Endothelial cell of umbilical vein (primary cell): ENCODE results near the gene NSUN4. TPM values are rescaled to one million over a fixed set of nuclear protein-coding genes. Genes with fewer than 3 reads are reported as not detected.

Experiments used
- BruUV-seq: library from RNA; stranded (reverse); fragments of 400-500 nt; replicated peaks from 2 replicates; lab custom pipeline; 2021; lab: Mats Ljungman, UMichigan
- CTCF ChIA-PET: fragments of 300-600, 350-600 bp; sonication (Branson Sonifier 250); formaldehyde crosslinking; loops from one replicate; lab custom pipeline; 2021; ENCODE audit warnings: antibody characterized with exemption, inconsistent platforms; lab: Charles Lee
- POLR2A ChIA-PET: fragments of 300-600, 350-600 bp; sonication (Branson Sonifier 250); formaldehyde crosslinking; loops from one replicate; lab custom pipeline; 2021; ENCODE audit warnings: antibody characterized with exemption, inconsistent platforms; lab: Charles Lee
- DNase-seq: peaks from one replicate; pipeline ENCODE4 v3.0.0-alpha.2; 2011; ENCODE audit warnings: low read depth, low spot score
- FAIRE-seq: peaks from 2 replicates; lab custom pipeline; 2011; peaks lifted over from hg19 to GRCh38; lab: Jason Lieb, UNC
- H2AFZ ChIP-seq: 2 replicates; pipeline ENCODE4 v1.6.0; 2012; ENCODE audit warnings: low read depth, low read length, control low read depth, inconsistent platforms
- H3K27ac ChIP-seq: 2 replicates; pipeline ENCODE4 v1.5.1; 2011; ENCODE audit warnings: low read depth, mild to moderate bottlenecking, control low read depth, low read length, moderate library complexity; ENCODE audit not compliant: insufficient read depth
- H3K27me3 ChIP-seq, 2 experiments: 2 replicates each; pipeline versions ENCODE4 v1.6.0 to v1.6.1; 2011; ENCODE audit warnings: low read length in 2 of 2, mixed read lengths in 1 of 2; ENCODE audit not compliant: control insufficient read depth in 2 of 2, insufficient read depth in 2 of 2
- H3K36me3 ChIP-seq, 2 experiments: 2 replicates in 1 of 2; 3 replicates in 1 of 2; pipeline ENCODE4 v1.5.1; 2011; ENCODE audit warnings: low read length in 2 of 2, mild to moderate bottlenecking in 1 of 2, moderate library complexity in 1 of 2; ENCODE audit not compliant: control insufficient read depth in 2 of 2, insufficient read depth in 2 of 2; ENCODE audit errors: extremely low read depth in 1 of 2
- H3K4me1 ChIP-seq: 3 replicates; pipeline ENCODE4 v1.5.1; 2011; ENCODE audit warnings: mild to moderate bottlenecking, low read length; ENCODE audit not compliant: control insufficient read depth, insufficient read depth; ENCODE audit errors: extremely low read depth
- H3K4me2 ChIP-seq: 2 replicates; pipeline ENCODE4 v1.6.1; 2011; ENCODE audit warnings: low read length, control low read depth, mixed read lengths; ENCODE audit not compliant: insufficient read depth
- H3K4me3 ChIP-seq, 3 experiments: fragments of 200-600 bp in 1 of 3; sonication (generic), shearing (Covaris generic) in 1 of 3; replicated peaks in 1 of 3; 2 replicates each; pipeline ENCODE4 v1.5.1; 2011 to 2016; ENCODE audit warnings: control low read depth in 3 of 3, low read length in 3 of 3, mild to moderate bottlenecking in 2 of 3, inconsistent platforms in 1 of 3, low read depth in 1 of 3, moderate library complexity in 1 of 3; ENCODE audit not compliant: insufficient read depth in 1 of 3
- H3K79me2 ChIP-seq: 2 replicates; pipeline ENCODE4 v1.6.0; 2012; ENCODE audit warnings: low read length, inconsistent platforms; ENCODE audit not compliant: control insufficient read depth, insufficient read depth
- H3K9ac ChIP-seq: replicated peaks from 2 replicates; pipeline ENCODE3; 2011; ENCODE audit warnings: low read length, control low read depth; ENCODE audit not compliant: insufficient read depth; ENCODE audit errors: extremely low read depth
- H3K9me1 ChIP-seq: replicated peaks from 3 replicates; pipeline ENCODE4 v1.6.0; 2011; ENCODE audit warnings: mild to moderate bottlenecking, low read length; ENCODE audit not compliant: control insufficient read depth, insufficient read depth; ENCODE audit errors: extremely low read depth
- H3K9me3 ChIP-seq: replicated peaks from 2 replicates; pipeline ENCODE4 v1.5.1; 2012; ENCODE audit warnings: low read length, inconsistent platforms; ENCODE audit not compliant: control insufficient read depth, insufficient read depth
- H4K20me1 ChIP-seq: replicated peaks from 2 replicates; pipeline ENCODE3; 2011; ENCODE audit warnings: mild to moderate bottlenecking, low read length; ENCODE audit not compliant: control insufficient read depth, insufficient read depth; ENCODE audit errors: extremely low read depth
- EZH2 ChIP-seq: IDR thresholded peaks from 2 replicates; pipeline ENCODE4 v1.6.1; 2012; ENCODE audit warnings: borderline replicate concordance, low read depth, mild to moderate bottlenecking, moderate library complexity, low read length, inconsistent platforms; ENCODE audit not compliant: severe bottlenecking
- GATA2 ChIP-seq: IDR thresholded peaks from 2 replicates; pipeline ENCODE4 v1.7.0; 2011; ENCODE audit warnings: low read depth, mild to moderate bottlenecking, moderate library complexity, mixed read lengths, low read length; ENCODE audit not compliant: insufficient read length, insufficient read depth
- MAX ChIP-seq: IDR thresholded peaks from 2 replicates; pipeline ENCODE4 v1.6.1; 2011; ENCODE audit not compliant: insufficient read depth, insufficient read length
- MYC ChIP-seq: IDR thresholded peaks from one replicate; pipeline ENCODE4 v1.6.1; 2011; ENCODE audit warnings: mild to moderate bottlenecking, low read depth, low read length
- POLR2A ChIP-seq: IDR thresholded peaks from 2 replicates; pipeline ENCODE4 v1.6.1; 2012; ENCODE audit warnings: low read depth, mild to moderate bottlenecking, control low read depth, low read length
- POLR2AphosphoS5 ChIP-seq: IDR thresholded peaks from 2 replicates; pipeline ENCODE4 v1.6.1; 2012; ENCODE audit warnings: low read depth, mild to moderate bottlenecking, control low read depth, low read length, moderate library complexity; ENCODE audit not compliant: insufficient read depth
- dilution Hi-C: fragments of 300-500 bp; cut with MboI; formaldehyde crosslinking; loops from one replicate; pipeline ENCODE4 v1.15.0; 2019; ENCODE audit warnings: low sequenced_read_pairs; ENCODE audit not compliant: extremely low pct_ligation_motif_present
- intact Hi-C: fragments of 100-400 bp; cut with micrococcal nuclease; formaldehyde crosslinking; loops from one replicate; pipeline ENCODE4 v1.10.0; 2022
- polyA plus RNA-seq, 4 experiments: library from polyadenylated mRNA; depleted of rRNA in 3 of 4; stranded (reverse) in 3 of 4; unstranded in 1 of 4; fragments of >200 nt; gene quantifications; 2 replicates each; pipeline versions ENCODE4 v1.2.1 to v1.2.3, GENCODE V29; 2011 to 2012; ENCODE audit warnings: missing spikeins in 1 of 4
- total RNA-seq: library from RNA; stranded (reverse); gene quantifications from 2 replicates; pipeline ENCODE4 v1.2.3, GENCODE V29; 2021
- TF ChIP-seq, protein P1 (sequence below), 2 donors: IDR thresholded peaks; 1 replicate in 1 of 2; 2 replicates in 1 of 2; pipeline ENCODE4 v1.5.1; 2011; ENCODE audit warnings: low read length in 2 of 2, mild to moderate bottlenecking in 2 of 2, moderate library complexity in 2 of 2, control low read depth in 1 of 2, inconsistent platforms in 1 of 2, low read depth in 1 of 2; ENCODE audit not compliant: insufficient read depth in 1 of 2; ENCODE audit errors: extremely low read depth in 1 of 2

Gene NSUN4
- total and polyA plus RNA-seq, 2 donors (not counting 3 experiments of a cell fraction or from before 2014, with no cell fraction given) = 21.6 to 23.4 TPM

DNA sequence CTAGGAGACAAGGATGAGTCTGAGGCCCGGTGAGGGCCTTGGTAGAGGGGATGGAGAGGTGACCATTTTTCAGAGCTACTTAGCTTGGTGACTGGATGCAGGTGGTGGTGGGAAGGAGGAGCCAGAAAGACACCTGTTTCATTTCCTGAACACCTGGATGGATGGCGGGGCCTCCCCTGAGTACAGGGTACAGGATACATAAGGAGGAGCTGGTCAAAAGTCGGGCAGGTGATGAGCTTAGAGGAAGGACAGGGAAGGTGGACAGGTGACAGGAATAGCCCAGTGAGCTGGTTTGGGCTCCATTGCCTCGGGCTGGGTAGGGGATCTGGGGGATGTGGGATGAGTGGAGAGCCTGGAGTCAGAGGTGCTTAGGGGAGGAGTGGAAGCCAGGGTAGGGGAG is 59.8 kb downstream of the NSUN4 start:
- H3K4me3 ChIP-seq = no peak overlapping the region
- H3K4me1 ChIP-seq = no peaks in the 10 kb centered on the region
- peaks cover 4 to 15% of the 10 kb centered on the region in 2 experiments for H3K27me3 ChIP-seq
- TF ChIP-seq POLR2A = no peak
- TF ChIP-seq GATA2 = no peak
- no peaks in the 10 kb centered on the region for H3K79me2 ChIP-seq
- no peaks in the 10 kb centered on the region for H3K9me1 ChIP-seq
- no peaks in the 10 kb centered on the region for H3K36me3 ChIP-seq
- POLR2A ChIA-PET = no interaction called here
- no TSS peak for BruUV-seq
- no peak overlapping the region for H2AFZ ChIP-seq
- dilution Hi-C loops (no loop called here), intact Hi-C loops (no loop called here)
- FAIRE-seq (no peak), DNase-seq (no peak)
- H3K27ac ChIP-seq = no peak overlapping the region
- CTCF ChIA-PET = interaction anchor here (1.3 kb wide), 1 partner anchor 41 kb away, joined by 3 read pairs; no protein-coding TSS in a partner anchor
- H3K4me2 ChIP-seq = no peak overlapping the region
- H3K9me3 ChIP-seq = no peaks in the 10 kb centered on the region
- no peaks in the 10 kb centered on the region for H4K20me1 ChIP-seq
- no peak overlapping the region for H3K9ac ChIP-seq

- H3K36me3 ChIP-seq = no peaks in the 10 kb centered on the region
- no TSS peak for BruUV-seq
- no peak for FAIRE-seq
- H3K4me3 ChIP-seq = no peak overlapping the region
- dilution Hi-C loops = no loop called here
- no peak overlapping the region for H3K27ac ChIP-seq
- POLR2A ChIA-PET = no interaction called here
- no peak overlapping the region for H3K9ac ChIP-seq
- no peaks in the 10 kb centered on the region for H3K79me2 ChIP-seq
- CTCF ChIA-PET = interaction anchor here (1.2 to 1.3 kb wide), 2 partner anchors 41 to 46 kb away, joined by 3 to 4 read pairs; no protein-coding TSS in a partner anchor
- DNase-seq = no peak
- H3K4me2 ChIP-seq = no peak overlapping the region
- TF ChIP-seq, protein P1, sequence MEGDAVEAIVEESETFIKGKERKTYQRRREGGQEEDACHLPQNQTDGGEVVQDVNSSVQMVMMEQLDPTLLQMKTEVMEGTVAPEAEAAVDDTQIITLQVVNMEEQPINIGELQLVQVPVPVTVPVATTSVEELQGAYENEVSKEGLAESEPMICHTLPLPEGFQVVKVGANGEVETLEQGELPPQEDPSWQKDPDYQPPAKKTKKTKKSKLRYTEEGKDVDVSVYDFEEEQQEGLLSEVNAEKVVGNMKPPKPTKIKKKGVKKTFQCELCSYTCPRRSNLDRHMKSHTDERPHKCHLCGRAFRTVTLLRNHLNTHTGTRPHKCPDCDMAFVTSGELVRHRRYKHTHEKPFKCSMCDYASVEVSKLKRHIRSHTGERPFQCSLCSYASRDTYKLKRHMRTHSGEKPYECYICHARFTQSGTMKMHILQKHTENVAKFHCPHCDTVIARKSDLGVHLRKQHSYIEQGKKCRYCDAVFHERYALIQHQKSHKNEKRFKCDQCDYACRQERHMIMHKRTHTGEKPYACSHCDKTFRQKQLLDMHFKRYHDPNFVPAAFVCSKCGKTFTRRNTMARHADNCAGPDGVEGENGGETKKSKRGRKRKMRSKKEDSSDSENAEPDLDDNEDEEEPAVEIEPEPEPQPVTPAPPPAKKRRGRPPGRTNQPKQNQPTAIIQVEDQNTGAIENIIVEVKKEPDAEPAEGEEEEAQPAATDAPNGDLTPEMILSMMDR (IDR thresholded peaks at IDR 0.05; ENCODE audit: extremely low read depth in 1 of 2, insufficient read depth in 1 of 2, low read depth in 1 of 2, low read length in 2 of 2) = no peak
- no peak for TF ChIP-seq EZH2
- TF ChIP-seq MYC = no peak
- TF ChIP-seq POLR2AphosphoS5 = no peak
- TF ChIP-seq POLR2A = no peak
- no peak for TF ChIP-seq MAX
- peaks cover 0 to 8% of the 10 kb centered on the region in 2 experiments for H3K27me3 ChIP-seq
- H3K9me3 ChIP-seq = no peaks in the 10 kb centered on the region
- no peaks in the 10 kb centered on the region for H4K20me1 ChIP-seq
- intact Hi-C loops = no loop called here
- H3K4me1 ChIP-seq = no peaks in the 10 kb centered on the region
- no peak overlapping the region for H2AFZ ChIP-seq
- H3K9me1 ChIP-seq = no peaks in the 10 kb centered on the region
These were observed 60.7 kb downstream of the NSUN4 start for GRCh38 chr1:46401154-46401913.
